Stimulated activated CD4-positive, alpha-beta T cell treated with anti-CD3 and anti-CD28 coated beads, Interleukin-4, amount 100 ng/mL, for 4 hours (primary cell): ENCODE measurements around the gene TMEM132C.

Experiments
- DNase-seq, 2 experiments: peaks; one replicate each; pipeline ENCODE4 v3.0.0-alpha.2; 2020

TMEM132C gene

DNA sequence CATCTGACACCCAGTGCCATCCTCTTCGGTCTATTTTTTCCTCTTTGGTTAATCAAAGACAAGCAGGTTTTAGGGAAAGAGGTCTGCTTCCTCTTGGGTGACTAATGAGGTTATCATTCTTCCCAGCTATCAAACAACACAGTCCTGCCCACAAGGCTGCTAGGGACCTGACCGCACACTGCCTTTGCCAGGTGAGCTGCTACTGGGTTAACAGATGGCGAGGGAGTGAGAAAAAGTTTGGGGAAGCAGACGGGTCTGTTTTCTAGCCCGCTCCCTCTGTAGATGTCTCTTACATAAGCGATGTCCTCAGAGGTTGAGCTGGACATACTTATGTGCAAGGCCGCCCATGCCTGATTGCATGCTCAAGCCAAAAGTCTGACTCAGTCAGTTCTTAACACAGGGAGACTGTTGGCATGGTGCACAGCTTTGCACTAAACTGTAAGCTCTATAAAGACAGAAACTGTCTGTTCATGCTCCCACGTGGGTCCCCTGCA, 462.7 kb downstream of the TMEM132C start:
- no peak for DNase-seq

DNA sequence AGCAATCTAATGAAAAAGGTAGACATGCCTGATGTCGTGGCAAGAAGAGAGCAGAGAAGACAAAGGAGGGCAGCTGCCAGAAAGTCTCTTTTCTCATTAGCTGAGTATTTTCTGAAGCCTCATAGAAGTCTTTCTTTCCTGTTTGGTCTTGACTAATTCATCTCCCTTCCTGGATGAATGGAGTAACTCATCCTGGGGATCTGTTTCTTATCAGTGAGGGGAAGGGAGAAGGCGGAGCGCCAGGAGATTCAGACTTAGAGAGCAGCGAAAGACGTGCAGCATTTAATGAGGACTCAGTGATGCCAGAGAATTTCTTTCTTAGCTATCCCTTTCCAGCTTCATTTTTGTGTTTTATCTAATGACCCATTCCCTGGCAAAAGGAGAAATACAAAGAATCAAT, 467.4 kb downstream of the TMEM132C start:
- no peak for DNase-seq

DNA sequence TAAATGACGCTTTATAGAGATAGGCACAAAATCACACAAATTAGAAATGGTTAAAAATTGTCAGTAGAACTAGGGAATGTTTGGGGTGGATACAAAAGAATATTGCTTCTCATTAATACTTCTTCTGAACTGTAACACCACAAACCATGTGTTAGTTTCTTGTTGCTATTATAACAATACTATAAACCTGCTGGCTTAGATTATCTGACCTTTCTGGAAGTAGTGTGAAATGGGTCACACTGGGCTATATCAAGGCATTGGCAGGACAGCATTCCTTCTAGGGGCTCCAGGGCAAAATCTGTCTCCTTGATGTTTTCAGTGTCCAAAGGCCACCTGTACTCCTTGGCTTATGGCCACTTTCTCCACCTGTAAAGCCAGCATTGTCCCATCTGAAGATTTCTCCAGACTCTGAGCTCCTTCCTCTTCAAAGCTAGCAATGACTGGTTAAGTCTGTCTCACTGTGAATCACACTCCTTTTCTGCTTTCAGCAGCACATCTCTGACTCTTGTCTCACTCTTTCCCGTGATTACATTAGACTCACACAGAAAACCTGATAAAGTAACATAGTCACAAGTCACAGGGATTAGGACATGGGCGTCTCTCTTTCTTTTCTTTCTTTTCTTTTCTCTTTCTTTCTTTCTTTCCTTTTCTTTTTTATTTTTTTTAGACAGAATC, 470.5 kb downstream of the TMEM132C start:
- DNase-seq, result no peak

DNA sequence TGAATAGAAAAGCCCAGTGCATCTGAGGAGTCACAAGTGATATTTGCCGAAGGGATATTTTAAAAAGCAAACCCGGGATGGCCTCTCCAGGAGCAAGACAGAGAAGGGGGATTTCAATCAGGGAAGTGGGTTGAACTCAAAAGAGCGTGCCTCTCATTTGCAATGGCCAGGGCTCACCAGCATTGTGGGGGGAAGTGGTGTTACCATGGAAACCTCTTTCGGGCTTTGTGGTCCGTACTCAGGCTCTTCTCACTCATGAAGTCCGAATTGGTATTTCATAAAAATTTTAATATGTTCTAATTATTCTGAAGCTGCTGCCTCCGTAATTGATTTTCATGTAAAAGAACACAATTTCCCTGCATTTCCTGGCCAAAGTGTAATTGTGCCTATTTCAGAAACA, 476.9 kb downstream of the TMEM132C start:
- DNase-seq, result no peak

DNA sequence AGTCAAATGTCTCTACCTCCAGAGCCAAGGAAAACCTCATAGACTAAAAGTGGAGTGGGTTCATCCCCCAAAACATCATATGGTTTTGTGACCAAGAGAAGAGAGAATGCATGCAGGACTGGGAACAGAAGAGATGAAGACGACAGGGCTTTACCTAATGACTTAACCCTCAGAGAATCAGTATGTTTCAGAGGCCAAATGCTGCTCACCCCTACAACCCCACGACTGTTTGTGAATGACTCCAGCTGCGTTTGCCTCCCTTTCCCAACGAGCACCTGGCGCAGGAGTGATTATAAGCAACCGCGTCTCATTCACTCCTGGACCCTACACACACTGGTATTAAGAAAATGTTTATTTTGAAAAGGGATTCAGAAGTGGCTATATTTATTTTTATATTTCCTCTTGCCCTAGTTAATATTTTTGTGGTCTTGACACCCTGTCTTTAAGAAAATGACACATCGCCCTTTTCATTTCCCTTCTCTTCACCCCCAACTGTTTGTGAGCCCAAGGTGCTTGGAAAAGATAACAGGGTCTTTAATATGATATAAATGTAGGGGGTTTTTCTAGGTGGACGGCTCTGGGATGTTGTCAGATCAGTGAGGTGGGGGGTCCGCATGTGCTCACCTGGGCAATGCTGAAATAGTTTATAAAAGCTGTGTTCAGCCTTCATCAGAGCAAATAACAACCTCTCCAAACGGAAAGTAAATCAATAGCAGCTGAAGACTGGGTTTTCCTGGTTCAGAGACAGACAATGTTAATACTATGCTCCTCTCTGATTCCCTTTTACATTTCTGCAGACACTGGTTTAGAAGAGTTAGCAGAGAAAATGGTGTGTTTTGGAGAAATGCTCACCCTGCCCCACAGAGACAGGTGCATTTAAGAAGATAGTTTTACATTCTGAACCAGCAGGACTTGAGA, 479.1 kb downstream of the TMEM132C start:
- no peak for DNase-seq

DNA sequence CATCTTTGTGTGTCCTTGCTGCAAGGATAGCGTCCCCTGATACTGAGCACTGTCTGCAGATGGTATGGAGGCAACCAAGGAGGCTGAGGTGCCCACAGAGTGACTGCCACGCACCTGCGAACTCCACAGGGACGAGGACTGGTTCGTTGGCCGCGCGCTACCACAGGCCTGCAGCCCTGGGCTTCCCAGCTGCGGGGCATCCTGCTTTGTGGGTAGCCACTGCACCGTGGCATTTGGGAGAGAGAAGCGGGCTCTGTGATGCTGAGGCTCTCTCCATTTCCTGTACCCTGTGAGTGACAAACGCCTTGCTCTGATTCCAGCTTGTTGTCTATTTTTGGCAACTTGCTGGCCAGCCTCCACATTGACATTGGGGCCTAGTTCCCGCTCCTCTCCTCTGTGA, 480.5 kb downstream of the TMEM132C start:
- no peak for DNase-seq

DNA sequence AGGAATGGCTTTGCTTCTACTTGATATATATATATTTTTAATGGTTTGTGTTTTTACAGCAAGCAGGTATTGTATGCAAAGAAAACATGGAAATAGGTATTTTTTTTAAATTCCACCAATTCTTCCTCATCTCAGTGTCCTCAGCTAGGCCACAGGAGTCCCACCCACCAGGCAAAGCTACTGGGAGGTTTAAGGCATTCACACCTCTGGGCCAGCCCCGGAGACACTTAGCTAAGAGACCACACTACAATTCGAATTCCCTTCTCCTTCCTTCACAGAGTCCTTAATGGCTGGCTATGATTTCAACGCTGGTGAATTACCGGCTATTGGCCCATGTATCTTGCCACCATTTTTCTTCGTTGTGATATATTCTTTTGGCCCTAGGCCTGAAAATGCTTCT, 485.4 kb downstream of the TMEM132C start:
- no peak for DNase-seq

DNA sequence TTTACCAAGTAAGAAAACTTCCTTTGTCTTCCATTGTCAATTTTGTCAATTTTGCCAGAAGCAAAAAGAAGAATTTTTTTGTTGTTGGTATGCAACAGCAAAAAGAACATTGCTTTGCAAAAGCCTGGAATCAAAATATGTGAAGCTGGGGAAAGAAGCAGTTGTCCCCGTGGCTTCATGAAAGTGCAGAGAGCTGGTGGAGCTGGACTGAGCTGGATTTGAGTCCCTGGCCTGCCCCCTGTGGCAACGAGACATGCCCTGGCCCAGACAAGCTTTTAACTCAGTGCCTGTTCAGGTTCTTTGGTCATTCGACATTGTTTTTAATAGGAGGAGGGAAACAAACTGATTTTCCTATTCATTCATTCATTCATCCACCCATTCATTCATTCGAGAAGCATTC, 486.5 kb downstream of the TMEM132C start:
- no peak for DNase-seq

DNA sequence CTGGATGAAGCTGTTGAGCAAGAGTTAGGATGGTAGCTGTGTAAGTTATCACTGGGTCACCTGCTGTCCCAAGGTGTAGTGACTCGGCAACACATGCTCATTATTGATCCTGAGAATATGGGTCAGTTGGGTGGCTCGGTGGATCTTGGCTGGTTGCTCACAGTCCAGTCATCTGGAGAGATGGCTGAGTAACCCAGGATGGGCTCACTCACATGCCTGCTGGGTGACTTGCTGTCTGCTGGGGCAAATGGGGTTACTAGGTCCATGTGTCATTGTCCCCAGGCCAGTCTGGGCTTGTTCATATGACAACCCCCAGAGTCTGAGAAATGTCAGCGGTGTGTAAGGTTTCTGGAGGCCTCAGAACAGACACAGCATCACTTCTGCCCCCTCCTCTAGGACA, 487.3 kb downstream of the TMEM132C start:
- no peak for DNase-seq

DNA sequence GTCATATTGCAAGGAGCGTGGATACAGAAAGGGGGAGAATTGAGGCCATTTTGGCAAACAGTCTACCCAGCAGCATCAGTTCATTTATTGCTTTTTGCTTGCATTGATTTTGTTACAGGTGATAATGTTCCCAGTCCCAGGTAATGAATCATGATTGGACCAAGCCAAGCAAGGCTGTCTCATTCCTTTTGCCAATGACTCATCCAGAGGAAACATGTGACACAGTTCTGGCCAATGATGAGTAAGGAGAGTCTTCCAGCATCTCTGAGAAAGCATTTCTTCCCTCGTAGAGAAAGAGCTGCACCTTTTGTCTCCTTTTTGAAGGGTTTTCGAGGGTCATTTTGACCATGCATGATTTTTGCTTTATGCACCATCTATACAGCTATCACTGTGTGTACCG, 488.6 kb downstream of the TMEM132C start:
- no peak for DNase-seq
